GM21367 (cell line): ENCODE data around the gene SRRT.
"Not testable (repeated sequence)": the region's sequence is repeated elsewhere in the genome, so short reads cannot be mapped to it uniquely, and the experiment has no call there.

ENCODE experiments used
- ATAC-seq: cut with Tn5 transposase; IDR thresholded peaks from one replicate; pipeline ENCODE4 v1.9.1; 2021; ENCODE audit not compliant: unreplicated experiment

The SRRT gene

DNA sequence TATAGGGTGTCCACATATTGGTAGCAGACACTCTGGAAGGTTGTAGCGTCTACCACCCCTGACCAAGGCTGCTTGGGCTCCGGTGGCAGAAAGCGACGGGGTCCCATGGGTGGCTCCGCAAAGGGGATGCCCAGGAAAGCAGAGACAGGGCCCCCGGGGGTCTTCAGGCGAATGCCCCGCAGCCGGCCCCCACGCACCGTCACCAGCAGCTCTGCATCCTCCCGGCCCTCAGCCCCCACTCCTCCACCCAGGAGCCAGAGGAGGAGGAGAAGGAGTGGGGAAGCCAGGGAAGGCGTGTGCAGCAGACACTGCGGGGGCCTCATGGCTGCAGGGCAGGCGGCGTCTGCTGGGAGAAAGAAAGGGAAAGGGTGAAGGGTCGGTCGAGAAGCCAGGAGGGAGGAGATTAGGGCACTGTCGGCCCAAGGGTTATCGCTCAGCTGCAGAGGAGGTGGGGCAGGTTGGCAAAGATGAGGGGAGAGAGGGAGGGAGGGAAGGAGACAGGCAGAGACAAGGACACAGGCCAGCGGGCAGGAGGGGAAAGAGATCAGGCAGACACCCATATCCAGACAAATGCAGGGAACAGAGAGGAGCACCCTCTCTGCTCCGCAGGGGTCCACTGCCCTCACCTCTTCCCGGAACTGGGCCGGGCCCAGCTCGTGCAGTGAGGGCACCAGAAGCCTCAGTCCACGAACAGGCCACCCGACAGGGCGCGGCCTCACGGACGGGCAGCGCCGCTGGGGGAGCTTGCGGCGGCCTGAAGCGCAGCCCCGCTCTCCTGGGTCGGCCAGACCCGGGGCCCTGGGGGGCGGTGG lies 19.2 kb downstream of the SRRT start:
- no peak for ATAC-seq

- no peak for ATAC-seq
Measured at GRCh38 chr7:100894860-100895700, 20.2 kb downstream of the SRRT start.

DNA sequence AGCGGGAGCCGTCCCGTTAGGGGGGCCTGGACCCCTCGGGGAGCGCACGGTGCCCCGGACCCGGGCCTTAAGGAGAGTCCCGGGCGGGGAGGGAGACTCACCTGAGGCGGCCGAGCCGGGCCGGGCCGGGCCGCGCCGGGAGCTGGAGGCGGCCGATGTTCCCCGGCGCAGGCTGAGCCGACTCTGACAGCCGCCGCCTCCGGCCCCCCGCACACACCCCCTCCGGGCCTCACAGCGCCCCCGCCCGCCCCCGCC lies 20.7 kb downstream of the SRRT start, which contains the start of gene ACHE:
Gene ACHE (minus strand): TSS at position 188 of the 255 bp plus-strand sequence. CDS start 1,656 bp downstream, outside the sequence.
- ATAC-seq = no peak

- ATAC-seq = no peak
Measured at GRCh38 chr7:100895956-100896731, 21.2 kb downstream of the SRRT start.

- no peak for ATAC-seq
Measured at GRCh38 chr7:100896732-100897608, 22.1 kb downstream of the SRRT start.

- no peak for ATAC-seq
Measured at GRCh38 chr7:100897772-100898454, 23.0 kb downstream of the SRRT start.

- ATAC-seq = no peak
Measured at GRCh38 chr7:100899432-100899831, 24.5 kb downstream of the SRRT start.

GRCh38 chr7:100900978-100901377 lies 26.1 kb downstream of the SRRT start:
- ATAC-seq = no peak

DNA sequence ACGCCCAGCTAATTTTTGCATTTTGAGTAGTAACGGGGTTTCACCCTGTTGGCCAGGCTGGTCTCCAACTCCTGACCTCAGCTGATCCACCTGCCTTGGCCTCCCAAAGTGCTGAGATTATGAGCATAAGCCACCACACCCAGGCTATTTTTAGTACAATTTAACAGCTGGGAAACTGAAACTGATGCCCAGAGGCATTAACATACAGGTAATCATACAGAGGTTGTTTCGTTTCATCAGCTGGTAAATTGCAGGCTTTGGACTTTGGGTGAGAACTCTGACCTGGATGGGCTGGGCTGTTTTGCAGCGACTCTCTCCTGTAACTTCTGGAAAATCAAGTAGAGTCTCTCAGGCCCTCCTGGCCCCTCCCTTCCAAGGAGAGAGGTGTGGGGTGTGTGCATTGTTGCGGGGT lies 27.0 kb downstream of the SRRT start:
- ATAC-seq = no peak

- ATAC-seq = no peak
Measured at GRCh38 chr7:100902638-100903037, 27.7 kb downstream of the SRRT start.

- ATAC-seq = no peak
Measured at GRCh38 chr7:100908512-100908911, 33.6 kb downstream of the SRRT start.

- ATAC-seq = not testable (repeated sequence)
Measured at GRCh38 chr7:100910443-100910842, 35.5 kb downstream of the SRRT start.

- ATAC-seq = no peak
Measured at GRCh38 chr7:100911484-100911883, 36.6 kb downstream of the SRRT start.

GRCh38 chr7:100914208-100914878 lies 39.4 kb downstream of the SRRT start:
- ATAC-seq = no peak

DNA sequence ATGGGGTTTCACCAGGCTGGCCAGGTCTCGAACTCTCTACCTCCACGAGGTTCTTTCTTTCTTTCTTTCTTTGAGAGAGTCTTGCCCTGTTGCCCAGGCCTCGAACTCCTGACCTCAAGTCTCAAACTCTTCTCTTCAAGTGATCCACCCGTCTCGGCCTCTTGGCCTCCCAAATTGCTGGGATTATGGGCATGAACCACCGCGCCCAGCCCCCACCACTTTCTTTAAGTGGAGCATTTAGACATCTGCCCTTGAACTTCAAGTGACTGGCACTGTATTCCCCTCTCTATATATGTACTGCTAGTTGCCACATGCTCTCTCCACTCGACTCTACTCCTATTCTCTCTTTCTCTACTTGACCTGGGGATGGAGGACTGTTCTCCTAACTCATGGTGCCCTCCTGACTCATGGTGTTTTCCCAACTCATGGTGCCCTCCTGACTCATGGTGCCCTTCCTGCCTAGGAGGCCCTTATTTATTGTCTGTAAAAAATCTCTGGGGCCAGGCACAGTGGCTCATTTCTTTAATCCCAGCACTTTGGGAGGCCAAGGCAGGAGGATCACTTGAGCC lies 40.1 kb downstream of the SRRT start:
- no peak for ATAC-seq

DNA sequence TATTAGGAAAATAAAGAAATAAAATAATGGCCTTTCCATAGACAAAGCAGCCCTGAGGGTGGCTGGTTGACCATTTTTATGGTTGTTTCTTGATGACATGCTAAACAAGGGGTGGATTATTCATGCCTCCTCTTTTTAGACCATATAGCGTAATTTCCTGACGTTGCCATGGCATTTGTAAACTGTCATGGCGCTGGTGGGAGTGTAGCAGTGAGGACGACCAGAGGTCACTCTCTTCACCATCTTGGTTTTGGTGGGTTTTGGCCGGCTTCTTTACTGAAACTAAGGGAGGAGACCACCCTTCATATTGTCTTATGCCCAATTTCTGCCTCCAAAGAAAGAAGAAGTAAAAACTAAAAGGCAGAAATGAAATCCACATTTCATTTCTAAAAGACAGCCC lies 44.4 kb downstream of the SRRT start:
- ATAC-seq = not testable (repeated sequence)

- not testable (repeated sequence) for ATAC-seq
Measured at GRCh38 chr7:100919779-100920437, 45.0 kb downstream of the SRRT start.

DNA sequence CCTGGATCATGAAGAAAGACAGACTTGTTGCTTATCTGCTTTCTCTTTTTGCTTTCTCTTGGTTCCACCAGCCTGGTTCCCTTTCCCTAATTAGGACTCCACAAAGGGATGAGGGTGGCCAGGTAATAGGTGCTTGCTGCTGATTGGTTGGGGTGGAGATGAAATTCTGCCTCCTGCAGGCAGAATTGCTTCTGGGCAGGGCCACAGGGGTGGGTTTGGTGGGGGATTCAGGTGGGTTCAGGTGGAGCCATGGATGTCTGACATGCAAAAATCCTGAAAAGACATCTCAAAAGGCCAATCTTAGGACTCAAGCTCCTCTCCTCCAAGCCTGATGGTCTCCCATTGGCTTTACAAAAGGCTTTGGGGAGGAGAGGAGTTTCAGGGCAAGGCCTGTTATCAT lies 46.1 kb downstream of the SRRT start:
- ATAC-seq = no peak
